ENCODE data around the gene MARCHF5.

GRCh38 chr10:92264249-92264648, 26.7 kb upstream of the MARCHF5 start:
- TF ChIP-seq POLR2A (IDR thresholded peaks at IDR 0.05): no peak
- TF ChIP-seq CTCF (IDR thresholded peaks at IDR 0.05): no peak
